Fibroblast of pulmonary artery (primary cell): ENCODE results near the gene GJD3.

Experiments used
- DNase-seq: peaks from one replicate; pipeline ENCODE4 v3.0.0-alpha.2; 2010; ENCODE audit warnings: low read depth
- H3K4me3 ChIP-seq: replicated peaks from 2 replicates; pipeline ENCODE4 v1.5.1; 2011; ENCODE audit warnings: low read depth, mild to moderate bottlenecking, control low read depth, low read length, moderate library complexity
- CTCF ChIP-seq: IDR thresholded peaks from 2 replicates; pipeline ENCODE4 v1.5.1; 2011; ENCODE audit warnings: mild to moderate bottlenecking, control low read depth, low read length, inconsistent platforms; ENCODE audit errors: missing control alignments

The GJD3 gene

GRCh38 chr17:40360091-40360490 lies 4.4 kb downstream of the GJD3 start:
- no peak overlapping the region for H3K4me3 ChIP-seq
- TF ChIP-seq CTCF: no peak
- no peak for DNase-seq

GRCh38 chr17:40358323-40359038 lies 6.1 kb downstream of the GJD3 start:
- no peak overlapping the region for H3K4me3 ChIP-seq
- peak; percentile 90 for TF ChIP-seq CTCF
- DNase-seq: peak; percentile 90

- TF ChIP-seq CTCF: no peak
- no peak overlapping the region for H3K4me3 ChIP-seq
- no peak for DNase-seq
Measured at GRCh38 chr17:40356990-40357881, 7.3 kb downstream of the GJD3 start.

GRCh38 chr17:40355804-40356758 lies 8.5 kb downstream of the GJD3 start:
- no peak overlapping the region for H3K4me3 ChIP-seq
- TF ChIP-seq CTCF: no peak
- no peak for DNase-seq

GRCh38 chr17:40355123-40355803 lies 9.3 kb downstream of the GJD3 start:
- no peak overlapping the region for H3K4me3 ChIP-seq
- DNase-seq: peak; percentile 65
- TF ChIP-seq CTCF: peak; percentile 78
